HG03045 (cell line): ENCODE measurements around the gene GAPVD1.

Experiments
- ATAC-seq: cut with Tn5 transposase; IDR thresholded peaks from one replicate; pipeline ENCODE4 v1.9.1; 2021; ENCODE audit warnings: mild to moderate bottlenecking, moderate library complexity; ENCODE audit not compliant: unreplicated experiment

GAPVD1 gene

DNA sequence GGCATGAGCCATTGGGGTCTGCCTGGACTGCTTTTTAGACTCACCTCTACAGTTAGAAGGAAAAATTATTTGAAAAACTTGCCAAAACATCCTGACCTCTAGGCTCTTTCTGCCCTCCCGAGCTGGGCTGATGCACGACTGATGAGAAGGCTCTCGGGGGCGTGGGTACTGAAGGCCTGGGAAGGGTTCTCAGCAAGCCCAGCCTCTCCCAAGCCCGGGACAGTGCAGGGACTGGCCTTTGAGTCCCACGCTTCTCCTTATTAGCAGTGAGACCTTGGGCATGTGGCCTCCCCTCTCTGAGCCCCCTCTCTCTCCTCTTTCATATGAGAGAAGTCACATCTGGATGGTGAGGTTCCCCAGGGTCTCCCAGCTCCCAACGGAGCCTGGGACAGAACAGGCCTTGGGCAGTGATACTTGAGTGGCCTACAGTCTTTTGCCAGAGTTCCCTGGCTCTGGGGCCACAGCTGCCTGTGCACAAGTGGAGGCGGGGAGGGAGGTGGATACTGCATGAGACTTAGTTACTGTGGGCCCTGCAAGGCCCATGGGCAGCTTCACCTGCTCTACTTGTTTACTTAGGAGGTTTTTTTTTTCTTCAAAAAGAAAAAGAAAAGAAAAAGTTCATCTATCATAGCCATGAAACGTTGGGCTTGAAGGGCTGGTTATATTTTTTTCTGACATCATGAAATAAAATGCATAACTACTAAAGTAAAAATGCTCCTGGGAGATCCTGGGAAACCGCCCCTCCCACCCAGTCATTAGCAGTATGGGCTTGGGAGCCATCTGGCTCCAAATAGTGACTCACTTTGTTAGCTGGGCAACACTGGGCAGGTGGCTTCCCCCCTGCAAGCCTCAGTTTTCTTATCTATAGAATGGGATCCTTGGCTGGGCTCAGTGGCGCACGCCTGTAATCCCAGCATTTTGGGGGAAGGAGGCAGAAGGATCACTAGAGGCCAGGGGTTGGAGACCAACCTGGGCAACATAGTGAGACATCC is 139.4 kb downstream of the GAPVD1 start:
- ATAC-seq, result no peak

DNA sequence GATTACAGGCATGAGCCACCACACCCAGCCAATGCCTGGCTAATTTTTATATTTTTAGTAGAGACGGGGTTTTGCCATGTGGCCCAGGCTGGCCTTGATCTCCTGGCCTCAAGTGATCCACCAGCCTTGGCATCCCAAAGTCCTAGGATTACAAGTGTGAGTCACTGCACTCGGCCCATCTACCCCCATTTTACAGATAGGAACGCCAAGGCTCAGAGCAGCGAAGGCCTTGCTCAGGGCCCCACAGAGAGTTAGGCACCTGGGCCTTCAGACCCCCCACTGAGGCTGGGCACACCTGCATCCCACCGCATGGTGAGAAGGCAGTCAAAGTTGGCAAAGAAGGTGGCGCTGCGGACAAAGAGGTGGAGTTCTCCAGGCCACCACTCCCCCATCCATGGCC is 143.1 kb downstream of the GAPVD1 start:
- no peak for ATAC-seq

GRCh38 chr9:125405938-125406809 is 144.5 kb downstream of the GAPVD1 start:
- no peak for ATAC-seq

- no peak for ATAC-seq
Observed at GRCh38 chr9:125406810-125407087, 145.1 kb downstream of the GAPVD1 start.

- no peak for ATAC-seq
Observed at GRCh38 chr9:125407432-125407973, 145.9 kb downstream of the GAPVD1 start.

GRCh38 chr9:125407974-125408900 is 146.6 kb downstream of the GAPVD1 start:
- ATAC-seq, result peak; percentile 49

DNA sequence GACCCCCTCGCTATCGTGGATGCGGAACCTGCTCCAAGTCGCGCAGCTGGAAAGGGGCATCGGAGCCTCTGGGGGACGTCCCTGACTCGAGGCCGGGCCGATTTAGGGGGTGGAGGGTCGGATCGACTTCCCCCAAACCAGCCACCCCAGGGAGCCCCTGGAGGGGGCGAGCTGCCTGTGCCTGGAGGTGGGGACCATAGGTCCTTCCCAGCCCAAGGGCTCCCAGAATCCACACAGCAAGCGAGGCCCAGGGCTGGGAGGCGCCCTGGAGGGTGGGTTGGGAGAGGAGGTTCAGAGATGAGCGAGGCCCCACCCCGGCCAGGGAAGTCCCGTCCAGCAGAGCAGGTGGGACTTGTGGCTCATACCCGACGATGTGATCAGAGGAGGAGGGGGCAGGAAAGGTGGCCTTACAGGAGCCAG is 147.6 kb downstream of the GAPVD1 start:
- ATAC-seq, result no peak

- ATAC-seq, result no peak
Observed at GRCh38 chr9:125409637-125410521, 148.3 kb downstream of the GAPVD1 start.

DNA sequence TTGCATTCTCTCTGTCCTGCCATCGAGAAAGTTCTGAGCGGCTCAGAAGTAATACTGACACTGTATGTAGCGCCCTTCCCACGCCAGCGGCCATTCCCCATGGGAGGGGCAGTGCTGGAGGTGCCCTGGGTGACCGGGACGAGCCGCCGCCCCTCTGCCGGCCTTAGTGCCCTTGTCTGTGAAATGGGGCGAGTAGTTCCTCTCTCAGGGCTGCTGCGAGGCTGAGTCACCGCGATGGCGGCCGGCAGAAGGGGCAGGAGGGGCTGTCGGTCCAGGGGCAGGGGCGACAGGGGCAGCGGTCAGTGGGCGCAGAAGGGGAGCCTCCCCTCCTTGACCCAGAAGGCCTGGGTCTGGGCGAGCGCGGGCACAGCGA is 148.9 kb downstream of the GAPVD1 start:
- ATAC-seq, result no peak

DNA sequence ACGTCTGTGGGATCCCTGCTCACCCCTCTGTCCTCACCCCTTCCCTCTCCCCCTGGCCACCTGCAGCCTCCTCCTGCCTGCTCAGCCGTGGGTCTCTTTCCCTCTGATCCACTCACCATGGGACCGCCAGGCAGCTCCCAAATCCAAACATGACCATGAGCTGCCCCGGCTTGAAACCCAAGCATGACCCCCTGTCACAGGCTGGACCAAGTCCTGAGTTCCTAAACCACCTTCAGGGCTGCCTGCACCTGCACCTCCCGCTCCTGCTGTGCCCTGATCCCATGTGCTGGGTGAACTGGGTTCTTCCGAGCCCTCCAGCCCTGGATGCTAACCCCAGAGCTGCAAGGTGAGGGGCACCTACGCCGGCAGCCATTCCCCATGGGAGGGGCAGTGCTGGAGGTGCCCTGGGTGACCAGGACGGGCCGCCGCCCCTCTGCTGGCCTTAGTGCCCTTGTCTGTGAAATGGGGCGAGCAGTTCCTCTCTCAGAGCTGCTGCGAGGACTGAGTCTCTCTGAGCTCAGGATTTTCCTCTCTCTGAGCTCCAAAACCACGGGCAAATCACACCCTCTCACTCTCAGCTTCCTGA is 149.6 kb downstream of the GAPVD1 start:
- ATAC-seq, result no peak

DNA sequence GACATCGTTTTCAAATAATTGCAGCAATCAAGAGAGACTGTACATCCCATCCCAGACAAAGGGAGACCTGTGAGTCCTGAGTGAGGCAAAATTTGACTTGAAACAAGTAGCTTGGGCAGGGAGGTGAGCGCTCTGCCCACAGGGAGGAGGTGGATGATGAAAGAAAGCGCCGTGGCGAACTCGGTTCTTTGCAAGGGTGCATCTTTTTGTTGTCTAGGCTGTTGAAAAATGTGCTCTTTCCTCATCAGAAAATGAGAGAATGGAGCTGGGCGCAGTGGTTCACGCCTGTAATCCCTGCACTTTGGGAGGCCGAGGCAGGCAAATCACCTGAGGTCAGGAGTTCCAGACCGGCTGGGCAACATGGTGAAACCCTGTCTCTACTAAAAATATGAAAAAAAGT is 150.5 kb downstream of the GAPVD1 start:
- no peak for ATAC-seq

- ATAC-seq, result no peak
Observed at GRCh38 chr9:125413579-125413978, 152.0 kb downstream of the GAPVD1 start.

DNA sequence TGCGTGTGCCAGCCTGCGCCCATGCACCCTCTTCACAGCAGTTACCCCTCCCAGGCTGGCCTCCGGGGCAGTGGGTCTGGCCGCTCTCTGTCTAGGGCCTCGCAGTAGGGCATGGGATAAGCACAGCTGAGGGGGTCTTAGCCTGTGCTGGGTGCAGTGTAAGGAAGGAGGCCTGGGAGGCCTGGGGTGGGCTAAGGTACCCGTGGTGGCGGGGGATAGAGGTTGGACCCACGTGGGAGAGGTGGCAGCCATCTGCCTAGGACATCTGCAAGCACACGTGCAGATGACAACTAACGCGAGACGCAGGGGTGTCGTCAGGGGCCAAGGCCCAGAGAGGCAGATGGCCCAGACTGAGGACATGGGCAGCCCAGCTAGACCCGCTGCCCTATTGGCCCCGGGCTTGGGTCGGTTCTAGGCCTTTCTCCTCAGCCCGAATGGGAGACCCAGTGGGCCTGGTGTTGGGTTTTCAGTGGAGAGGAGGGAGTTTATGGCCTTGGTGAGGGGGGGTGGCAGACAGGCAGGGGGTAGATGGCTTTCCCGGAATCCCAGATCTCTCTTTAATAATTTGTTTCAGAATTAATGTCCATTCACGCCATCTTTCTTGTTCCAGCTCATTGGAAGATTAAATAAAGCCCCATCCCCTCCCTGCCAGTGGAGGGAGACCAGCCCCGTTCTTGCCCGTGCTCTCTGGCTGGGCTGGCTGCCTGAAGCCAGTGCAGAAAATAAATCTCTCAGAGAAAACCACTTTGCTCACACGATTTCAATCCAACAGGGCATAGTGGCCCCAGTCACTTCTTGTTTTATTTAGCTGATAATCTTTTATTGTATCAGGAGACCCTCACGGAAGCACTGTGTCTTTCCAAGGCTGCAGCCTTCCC is 154.2 kb downstream of the GAPVD1 start:
- no peak for ATAC-seq

- no peak for ATAC-seq
Observed at GRCh38 chr9:125416517-125416916, 154.9 kb downstream of the GAPVD1 start.
